Stimulated activated CD4-positive, alpha-beta T cell treated with anti-CD3 and anti-CD28 coated beads, Interleukin-1b, Interleukin-23, amount 100 ng/mL, for 4 hours (primary cell): ENCODE measurements around the gene ZNF530.

Experiments
- DNase-seq, 2 donors: peaks; one replicate each; pipeline ENCODE4 v3.0.0-alpha.2; 2020; ENCODE audit warnings: low read depth in 2 of 2

The ZNF530 gene

DNA sequence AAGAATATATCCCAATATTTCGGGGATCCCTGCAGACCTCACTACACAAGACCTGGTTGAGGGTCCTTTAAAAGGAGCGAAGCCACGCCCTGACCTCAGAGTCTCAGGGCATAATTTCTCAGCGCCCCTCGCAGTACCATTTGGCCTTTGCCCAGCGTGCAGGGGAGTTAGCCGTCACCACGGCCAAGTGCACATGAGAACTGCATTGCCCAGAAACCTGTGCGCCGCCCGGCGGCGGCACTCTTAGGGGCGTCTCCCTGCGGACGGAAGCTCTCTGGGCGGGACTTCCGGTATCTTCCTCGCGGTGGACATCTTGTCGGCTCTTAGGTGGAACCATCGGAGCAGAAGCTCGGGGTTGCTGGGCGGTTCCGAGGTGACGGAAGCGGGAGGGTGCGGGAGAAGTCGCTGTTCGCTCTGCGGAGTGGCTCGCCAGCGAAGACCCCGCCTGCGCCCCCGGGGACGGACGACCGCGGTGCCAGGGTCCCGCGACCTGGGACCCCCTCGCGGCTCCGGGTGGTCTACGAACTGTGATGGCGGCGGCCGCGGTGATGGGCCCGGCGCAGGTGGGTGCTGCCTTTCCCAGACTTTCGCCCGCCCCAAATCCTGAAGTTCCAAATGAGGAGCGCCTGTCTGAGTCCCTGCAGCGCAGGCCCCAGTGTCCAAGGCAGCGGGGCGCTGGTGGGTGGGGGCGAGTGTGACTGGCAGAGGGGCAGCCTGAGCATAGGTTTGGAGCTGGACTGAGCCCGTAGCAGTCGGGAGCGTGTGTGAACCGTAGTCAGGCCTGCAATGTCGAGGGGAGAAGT, 14.5 kb downstream of the ZNF530 start, which contains the start of gene ZNF134:
Gene ZNF134, plus strand, starts transcription at position 302 of the 803 bp plus-strand sequence. CDS start 5,227 bp downstream, outside the sequence.
- DNase-seq: peak; percentile 83

GRCh38 chr19:57615346-57615745, 15.7 kb downstream of the ZNF530 start:
- no peak for DNase-seq

DNA sequence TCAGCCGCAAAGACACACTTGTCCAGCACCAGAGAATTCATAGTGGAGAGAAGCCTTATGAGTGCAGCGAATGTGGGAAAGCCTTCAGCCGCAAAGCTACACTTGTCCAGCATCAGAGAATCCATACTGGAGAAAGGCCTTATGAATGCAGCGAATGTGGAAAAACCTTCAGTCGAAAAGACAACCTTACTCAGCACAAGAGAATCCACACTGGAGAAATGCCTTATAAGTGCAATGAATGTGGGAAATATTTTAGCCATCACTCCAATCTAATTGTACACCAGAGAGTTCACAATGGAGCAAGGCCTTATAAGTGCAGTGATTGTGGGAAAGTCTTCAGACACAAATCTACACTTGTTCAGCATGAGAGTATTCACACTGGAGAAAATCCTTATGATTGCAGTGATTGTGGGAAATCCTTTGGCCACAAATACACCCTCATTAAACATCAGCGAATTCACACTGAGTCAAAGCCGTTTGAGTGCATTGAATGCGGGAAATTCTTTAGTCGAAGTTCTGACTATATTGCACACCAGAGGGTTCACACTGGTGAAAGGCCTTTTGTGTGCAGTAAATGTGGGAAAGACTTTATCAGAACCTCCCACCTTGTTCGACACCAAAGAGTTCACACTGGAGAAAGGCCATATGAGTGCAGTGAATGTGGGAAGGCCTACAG, 21.1 kb downstream of the ZNF530 start:
- DNase-seq: no peak

- DNase-seq: no peak
Measured at GRCh38 chr19:57623091-57623490, 23.4 kb downstream of the ZNF530 start.

DNA sequence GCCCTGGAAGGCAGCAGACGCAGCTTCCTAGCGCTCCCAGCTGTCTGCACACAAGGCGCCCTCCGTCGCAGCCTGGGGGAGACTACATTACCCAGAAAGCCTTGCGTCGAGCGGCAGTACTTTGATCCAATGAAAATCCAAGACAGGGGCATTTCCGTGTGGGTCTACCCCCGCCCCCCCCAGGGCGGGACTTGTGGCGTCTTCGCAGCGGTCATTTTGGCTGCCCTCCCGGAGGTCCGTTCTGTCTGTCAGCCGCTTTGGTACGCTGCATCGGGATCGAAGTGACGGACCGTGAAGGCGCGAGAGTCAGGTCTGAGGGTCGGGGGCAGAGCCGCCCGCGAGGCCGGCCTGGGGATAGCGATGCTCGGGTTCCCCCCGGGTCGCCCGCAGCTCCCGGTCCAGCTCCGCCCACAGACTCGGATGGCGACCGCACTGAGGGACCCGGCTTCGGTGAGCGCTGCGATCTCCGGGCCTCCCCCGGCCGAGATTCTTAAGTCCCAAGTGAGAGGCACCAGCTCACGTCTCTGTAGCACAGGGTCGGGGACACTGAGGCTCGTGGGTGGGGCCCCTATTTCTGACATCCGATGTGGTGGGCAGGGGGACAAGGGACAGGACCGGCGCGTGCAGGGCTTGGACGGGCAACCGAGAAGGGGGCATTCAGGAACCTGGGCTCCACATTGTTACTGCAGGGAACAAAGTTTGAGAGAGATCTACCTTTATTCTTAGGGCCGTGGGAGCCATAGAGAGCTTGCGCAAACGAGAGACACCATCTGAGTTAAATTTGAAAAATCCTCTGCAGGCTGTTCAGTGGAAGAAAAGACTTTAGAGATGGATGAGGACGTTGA, 33.5 kb downstream of the ZNF530 start, which contains the start of gene ZNF211:
Gene ZNF211, plus strand, starts transcription at position 182 of the 845 bp plus-strand sequence. Its CDS starts 179 bp downstream, at position 361.
- DNase-seq: peak; percentile 75 to 78

DNA sequence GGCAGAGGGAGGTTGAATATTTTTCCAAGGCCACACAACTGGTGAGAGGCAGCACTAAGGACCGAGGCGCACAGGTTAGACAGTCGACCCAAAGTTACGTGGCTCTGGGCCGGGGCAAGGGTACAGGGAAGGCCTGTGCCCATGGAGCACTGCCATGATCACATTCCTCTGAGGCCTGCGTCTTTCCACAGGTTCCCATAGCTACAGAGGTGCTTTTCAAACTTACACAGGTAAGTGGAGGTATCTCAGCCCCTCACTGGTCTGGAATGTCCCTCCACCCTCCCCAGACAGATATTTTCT, 34.1 kb downstream of the ZNF530 start:
- DNase-seq: no peak

DNA sequence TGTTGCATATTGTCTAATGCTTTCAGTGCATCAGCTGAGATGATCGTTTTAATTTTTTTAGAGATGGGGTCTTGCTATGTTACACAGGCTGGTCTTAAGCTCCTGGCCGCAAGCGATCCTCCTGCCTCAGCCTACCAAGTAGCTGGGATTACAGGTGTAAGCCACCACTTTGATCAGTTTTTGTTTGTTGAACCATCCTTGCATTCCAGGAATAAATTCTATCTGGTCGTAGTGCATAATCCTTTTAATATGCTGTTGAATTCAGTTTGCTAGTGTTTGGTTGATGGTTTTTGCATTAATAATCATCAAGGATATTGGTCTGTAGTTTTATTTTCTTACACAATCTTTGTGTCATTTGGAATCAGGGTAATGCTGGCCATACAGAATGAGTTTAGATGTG, 37.7 kb downstream of the ZNF530 start:
- DNase-seq: no peak

DNA sequence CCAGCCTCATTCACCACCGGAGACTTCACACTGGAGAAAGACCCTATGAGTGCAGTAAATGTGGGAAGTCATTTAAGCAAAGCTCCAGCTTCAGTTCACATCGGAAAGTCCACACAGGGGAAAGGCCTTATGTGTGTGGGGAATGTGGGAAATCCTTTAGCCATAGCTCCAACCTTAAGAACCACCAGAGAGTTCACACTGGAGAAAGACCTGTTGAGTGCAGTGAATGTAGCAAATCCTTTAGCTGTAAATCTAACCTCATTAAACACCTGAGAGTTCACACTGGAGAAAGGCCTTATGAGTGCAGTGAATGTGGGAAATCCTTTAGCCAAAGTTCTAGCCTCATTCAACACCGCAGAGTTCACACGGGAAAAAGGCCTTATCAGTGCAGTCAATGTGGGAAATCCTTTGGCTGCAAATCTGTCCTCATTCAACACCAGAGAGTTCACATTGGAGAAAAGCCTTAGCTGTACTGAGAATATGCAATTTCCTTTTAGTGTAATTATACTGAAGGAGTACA, 42.1 kb downstream of the ZNF530 start:
- no peak for DNase-seq

DNA sequence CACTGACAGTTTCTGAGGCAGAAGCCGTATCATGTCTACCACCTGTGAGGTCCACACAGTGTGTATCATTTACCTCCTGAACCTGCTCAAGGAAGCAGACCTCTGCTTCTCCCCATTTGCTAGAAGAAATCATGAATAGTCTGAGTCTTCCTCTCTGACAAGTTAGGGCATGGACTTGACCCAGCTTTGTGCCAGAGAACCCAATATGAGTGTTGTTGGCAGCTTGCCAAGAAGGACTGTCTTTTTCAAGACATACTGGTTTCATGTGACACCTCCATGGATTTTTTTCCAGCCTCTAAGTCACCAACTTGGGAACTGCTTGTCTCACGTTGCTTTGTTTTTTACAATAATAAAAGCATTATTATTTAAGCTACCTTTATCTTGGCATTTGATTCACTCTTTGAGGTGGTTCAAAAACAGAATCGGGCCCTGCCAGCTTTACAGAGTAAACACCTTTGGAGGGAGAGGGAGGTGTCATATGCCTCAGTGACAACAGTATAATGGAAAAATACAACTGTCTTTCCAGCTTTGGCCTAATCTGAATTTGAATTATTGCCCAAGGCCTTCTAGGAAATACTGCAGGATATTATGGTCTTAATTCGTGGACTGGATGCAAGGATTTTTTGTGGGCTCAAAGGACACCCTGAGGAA, 42.8 kb downstream of the ZNF530 start:
- no peak for DNase-seq

DNA sequence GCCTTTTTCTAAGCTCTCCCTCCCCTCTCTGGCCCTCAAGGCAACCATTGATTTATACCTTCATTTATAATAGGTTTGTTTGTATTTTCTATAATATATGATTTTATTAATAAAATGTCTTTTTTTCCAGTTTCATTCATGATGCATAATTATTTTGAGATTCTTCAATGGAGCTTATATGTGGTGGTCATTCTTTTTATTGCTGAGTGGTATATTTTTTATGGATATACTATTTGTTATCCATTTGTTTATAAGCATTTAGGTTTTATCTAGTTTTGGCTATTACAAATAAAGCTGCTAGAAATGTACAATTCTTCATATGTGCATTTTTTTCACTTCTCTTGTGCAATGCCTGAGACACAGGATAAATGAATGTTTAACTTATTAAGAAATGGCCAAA, 44.0 kb downstream of the ZNF530 start:
- no peak for DNase-seq

DNA sequence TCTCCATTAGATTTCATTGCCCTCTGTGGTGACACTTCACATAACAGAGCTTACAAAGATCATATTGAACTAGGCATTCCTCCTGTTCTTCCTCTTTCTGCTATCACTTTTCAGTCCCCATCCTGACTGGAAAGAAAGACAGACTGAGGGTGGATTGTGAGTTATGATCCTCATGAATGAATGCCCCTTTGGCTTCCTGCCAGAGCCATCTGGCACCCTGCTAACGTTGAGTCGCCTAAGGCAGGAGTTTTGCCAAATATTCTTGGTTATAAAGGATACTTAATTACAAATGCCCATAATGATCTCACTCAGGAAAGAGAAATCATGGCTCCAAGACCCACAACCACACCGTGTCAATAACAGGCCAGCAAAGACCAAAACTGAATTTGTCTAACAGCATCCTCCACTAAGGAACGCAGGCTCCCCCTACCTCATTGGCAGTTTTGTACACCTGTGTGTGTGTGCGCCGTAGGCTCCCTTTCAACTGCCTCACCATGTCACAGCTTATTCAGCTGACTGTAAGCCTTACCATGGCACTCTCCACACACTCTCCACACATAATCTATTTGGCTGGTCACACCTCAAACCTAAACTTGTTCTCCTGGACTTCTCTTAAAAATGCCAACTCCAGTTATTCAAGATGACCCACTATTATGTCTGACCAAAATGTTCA, 48.8 kb downstream of the ZNF530 start:
- no peak for DNase-seq

- DNase-seq: no peak
Measured at GRCh38 chr19:57651654-57651996, 51.9 kb downstream of the ZNF530 start.

DNA sequence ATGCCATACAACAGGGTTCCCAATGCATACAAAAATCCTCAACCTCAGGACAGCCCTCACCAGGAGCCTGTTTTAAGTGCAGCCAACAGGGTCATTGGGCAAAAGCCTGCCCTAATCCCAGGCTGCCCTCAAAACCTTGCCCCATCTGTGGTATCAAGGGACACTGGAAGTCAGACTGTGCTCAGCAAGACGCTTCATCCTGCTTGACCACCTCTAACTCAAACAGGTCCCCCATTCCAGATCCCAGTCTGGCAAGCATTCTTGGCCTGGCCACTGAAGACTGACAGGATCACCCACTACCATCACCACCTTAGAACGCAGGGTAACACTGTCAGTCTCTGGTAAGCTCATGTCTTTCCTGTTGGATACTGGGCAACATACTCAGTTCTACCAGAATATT, 54.0 kb downstream of the ZNF530 start:
- no peak for DNase-seq

DNA sequence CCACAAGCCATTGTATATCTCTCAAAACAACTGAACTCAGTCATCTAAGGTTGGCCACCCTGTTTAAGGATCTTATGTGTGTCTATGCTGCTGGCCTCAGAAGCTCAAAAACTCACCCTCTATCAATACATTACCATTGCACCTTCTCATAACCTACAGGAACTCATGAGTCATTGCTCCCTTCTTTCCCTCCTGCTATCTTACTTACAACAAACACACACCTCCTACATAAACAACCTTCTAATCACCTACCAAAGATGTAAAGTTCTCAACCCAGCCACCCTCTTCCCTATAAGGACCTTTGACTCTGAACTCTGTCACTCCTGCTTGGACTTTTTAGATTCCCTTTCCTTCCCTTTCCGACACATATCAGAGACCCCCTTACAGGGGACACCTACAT, 55.8 kb downstream of the ZNF530 start:
- DNase-seq: no peak

- no peak for DNase-seq
Measured at GRCh38 chr19:57656346-57656745, 56.7 kb downstream of the ZNF530 start.
